HG03135 (cell line): ENCODE measurements around the gene USP10.

Experiments
- ATAC-seq: cut with Tn5 transposase; IDR thresholded peaks from one replicate; pipeline ENCODE4 v1.9.1; 2021; ENCODE audit warnings: mild to moderate bottlenecking, moderate library complexity; ENCODE audit not compliant: unreplicated experiment

Gene USP10

GRCh38 chr16:84699712-84700445, at the start of gene USP10:
Gene USP10, plus strand, starts transcription at chr16:84700000. Its CDS starts 91 bp downstream, at chr16:84700091.
- ATAC-seq, result peak; percentile 77

GRCh38 chr16:84650062-84650991, 49.5 kb upstream of the USP10 start:
- no peak for ATAC-seq

GRCh38 chr16:84652566-84652965, 47.2 kb upstream of the USP10 start:
- no peak for ATAC-seq

- ATAC-seq, result no peak
Measured at GRCh38 chr16:84654238-84654637, 45.6 kb upstream of the USP10 start.

GRCh38 chr16:84654998-84655397, 44.8 kb upstream of the USP10 start:
- ATAC-seq, result no peak

GRCh38 chr16:84656649-84657048, 43.2 kb upstream of the USP10 start:
- no peak for ATAC-seq

- ATAC-seq, result no peak
Measured at GRCh38 chr16:84657229-84657837, 42.5 kb upstream of the USP10 start.

- no peak for ATAC-seq
Measured at GRCh38 chr16:84658690-84659089, 41.1 kb upstream of the USP10 start.

- no peak for ATAC-seq
Measured at GRCh38 chr16:84659656-84660300, 40.0 kb upstream of the USP10 start.

GRCh38 chr16:84660973-84661372, 38.8 kb upstream of the USP10 start:
- ATAC-seq, result no peak

GRCh38 chr16:84661418-84662060, 38.3 kb upstream of the USP10 start:
- ATAC-seq, result no peak

- ATAC-seq, result no peak
Measured at GRCh38 chr16:84662471-84662870, 37.3 kb upstream of the USP10 start.

- peak; percentile 82 for ATAC-seq
Measured at GRCh38 chr16:84663433-84664101, 36.2 kb upstream of the USP10 start.

- no peak for ATAC-seq
Measured at GRCh38 chr16:84665359-84665758, 34.4 kb upstream of the USP10 start.

- no peak for ATAC-seq
Measured at GRCh38 chr16:84665843-84666242, 34.0 kb upstream of the USP10 start.

- ATAC-seq, result no peak
Measured at GRCh38 chr16:84667600-84668309, 32.0 kb upstream of the USP10 start.

GRCh38 chr16:84670063-84670462, 29.7 kb upstream of the USP10 start:
- ATAC-seq, result no peak

GRCh38 chr16:84672276-84673202, 27.3 kb upstream of the USP10 start:
- ATAC-seq, result peak; percentile 57
